A549 (cell line): ENCODE results near the gene RTN4RL1. TPM values are rescaled to one million over a fixed set of nuclear protein-coding genes. Genes with fewer than 3 reads are reported as not detected.

ENCODE experiments used
- ATAC-seq, 2 experiments: fragments of 200-7000 bp in 1 of 2; fragments of >200 bp in 1 of 2; cut with Nextera tagmentation in 1 of 2; cut with Tn5 transposase in 1 of 2; 3 replicates each; pipeline versions ENCODE4 v1.8.0 to v1.9.1; 2018 to 2020; ENCODE audit warnings: mild to moderate bottlenecking in 1 of 2, moderate library complexity in 1 of 2
- CTCF ChIA-PET: fragments of 300-600 bp; sonication (Branson Sonifier 250); formaldehyde crosslinking; extraction: SDS; loops from one replicate; lab custom pipeline; 2021; ENCODE audit warnings: antibody characterized with exemption, inconsistent platforms; lab: Yijun Ruan, JAX
- POLR2A ChIA-PET: fragments of 350-600 bp; formaldehyde crosslinking; extraction: SDS; loops from one replicate; lab custom pipeline; 2021; ENCODE audit warnings: antibody characterized with exemption, inconsistent platforms; lab: Yijun Ruan, JAX
- DNase-seq, 2 experiments: peaks; one replicate each; pipeline versions ENCODE4 v3.0.0 to v3.0.0-alpha.2; 2011 to 2016; ENCODE audit warnings: low read depth in 1 of 2, low spot score in 1 of 2
- FAIRE-seq: peaks from 2 replicates; lab custom pipeline; 2011; peaks lifted over from hg19 to GRCh38; lab: Jason Lieb, UNC
- H3K27ac ChIP-seq, 2 experiments: fragments of >200 bp; sonication (Bioruptor Twin); formaldehyde crosslinking; 3 replicates each; pipeline ENCODE4 v1.5.1; 2016 to 2017
- H3K4me1 ChIP-seq: fragments of >200 bp; sonication (Bioruptor Twin); formaldehyde crosslinking; 3 replicates; pipeline ENCODE4 v1.6.1; 2016
- H3K4me2 ChIP-seq: fragments of >200 bp; sonication (Bioruptor Twin); formaldehyde crosslinking; 3 replicates; pipeline ENCODE4 v1.6.1; 2016
- H3K4me3 ChIP-seq: fragments of >200 bp; sonication (Bioruptor Twin); formaldehyde crosslinking; 3 replicates; pipeline ENCODE4 v1.5.1; 2016
- H3K9me3 ChIP-seq: fragments of >200 bp; sonication (Bioruptor Twin); formaldehyde crosslinking; 3 replicates; pipeline ENCODE4 v1.6.1; 2016
- EHF ChIP-seq: fragments of 250-450 bp; sonication (Bioruptor Pico); IDR thresholded peaks from 2 replicates; pipeline ENCODE4 v1.5.0; 2020; ENCODE audit warnings: mild to moderate bottlenecking
- ESRRA ChIP-seq: fragments of 150-350 bp; IDR thresholded peaks from 2 replicates; pipeline ENCODE4 v1.6.1; 2014; ENCODE audit warnings: mild to moderate bottlenecking, low read length, borderline replicate concordance
- FOXS1 ChIP-seq: fragments of 250-450 bp; sonication (Bioruptor Pico); IDR thresholded peaks from 2 replicates; pipeline ENCODE4 v1.5.0; 2020; ENCODE audit warnings: mild to moderate bottlenecking, moderate library complexity
- GATA3 ChIP-seq: IDR thresholded peaks from 2 replicates; pipeline ENCODE4 v1.6.1; 2012; ENCODE audit warnings: borderline replicate concordance
- HOXB5 ChIP-seq: fragments of 250-450 bp; sonication (Bioruptor Pico); IDR thresholded peaks from 2 replicates; pipeline ENCODE4 v1.5.0; 2020; ENCODE audit warnings: mild to moderate bottlenecking, moderate library complexity
- JUNB ChIP-seq: fragments of >200 bp; sonication (Bioruptor Twin); formaldehyde crosslinking; IDR thresholded peaks from 2 replicates; pipeline ENCODE4 v1.6.1; 2016
- KDM1A ChIP-seq: fragments of 200-600 bp; sonication (generic); IDR thresholded peaks from 2 replicates; pipeline ENCODE4 v1.6.1; 2016; ENCODE audit warnings: low read depth, mild to moderate bottlenecking
- MYC ChIP-seq: IDR thresholded peaks from 2 replicates; pipeline ENCODE4 v1.6.1; 2012; ENCODE audit warnings: mild to moderate bottlenecking, inconsistent platforms, low read length, improper control_type of control experiment, borderline replicate concordance
- NFE2L2 ChIP-seq: fragments of 150-350 bp; conservative IDR thresholded peaks from 2 replicates; pipeline ENCODE4 v1.6.1; 2014; ENCODE audit warnings: low read length
- NPAS2 ChIP-seq: fragments of 250-450 bp; sonication (Bioruptor Pico); IDR thresholded peaks from 2 replicates; pipeline ENCODE4 v1.8.0; 2022; ENCODE audit warnings: mild to moderate bottlenecking, moderate library complexity, borderline replicate concordance
- PHF8 ChIP-seq: fragments of 200-600 bp; sonication (generic); IDR thresholded peaks from 2 replicates; pipeline ENCODE4 v1.6.1; 2016; ENCODE audit warnings: low read depth, mild to moderate bottlenecking, antibody characterized with exemption, moderate library complexity, borderline replicate concordance
- POLR2A ChIP-seq: IDR thresholded peaks from 2 replicates; pipeline ENCODE4 v1.6.1; 2012; ENCODE audit warnings: mild to moderate bottlenecking, low read length
- RAD21 ChIP-seq, 2 experiments: fragments of >200 bp in 1 of 2; sonication (Bioruptor Twin) in 1 of 2; formaldehyde crosslinking in 1 of 2; IDR thresholded peaks in 1 of 2; conservative IDR thresholded peaks in 1 of 2; 2 replicates in 1 of 2; 3 replicates in 1 of 2; pipeline ENCODE4 v1.6.1; 2012 to 2018; ENCODE audit warnings: inconsistent platforms in 1 of 2
- TFCP2L1 ChIP-seq: fragments of 250-450 bp; sonication (Bioruptor Pico); IDR thresholded peaks from 2 replicates; pipeline ENCODE4 v1.5.0; 2021; ENCODE audit warnings: mild to moderate bottlenecking
- ZFP36 ChIP-seq: fragments of 450-650 bp; IDR thresholded peaks from 2 replicates; pipeline ENCODE4 v1.6.1; 2014; ENCODE audit warnings: borderline replicate concordance; ENCODE audit not compliant: partially characterized antibody
- WGBS: methylation state at CpG from one replicate; pipeline ENCODE4 v1.1.6; 2017; ENCODE audit errors: missing lambda C conversion rate; 5-methylcytosine and 5-hydroxymethylcytosine counted together
- polyA plus RNA-seq, 4 experiments: library from polyadenylated mRNA; depleted of rRNA in 3 of 4; stranded (reverse); fragments of >200 nt; fragmentation: RNase III in 1 of 4; extraction: RNeasy Plus Mini Kit Qiagen cat#74134 plus additional on column Dnase treatment in 1 of 4; gene quantifications; 2 replicates in 3 of 4; 3 replicates in 1 of 4; pipeline ENCODE4 v1.2.3, GENCODE V29; 2011 to 2017
- TF ChIP-seq, protein P1 (sequence below): fragments of >200 bp; sonication (Bioruptor Twin); formaldehyde crosslinking; IDR thresholded peaks from 3 replicates; pipeline ENCODE4 v1.5.1; 2016
- TF ChIP-seq, protein P2 (sequence below): IDR thresholded peaks from 2 replicates; pipeline ENCODE4 v1.6.1; 2012; ENCODE audit warnings: low read depth, borderline replicate concordance
- TF ChIP-seq, protein P3 (sequence below): IDR thresholded peaks from 2 replicates; pipeline ENCODE4 v1.6.1; 2012
- TF ChIP-seq, protein P4 (sequence below): fragments of >200 bp; sonication (Bioruptor Twin); formaldehyde crosslinking; IDR thresholded peaks from 2 replicates; pipeline ENCODE4 v1.6.1; 2016
- TF ChIP-seq, protein P5 (sequence below): fragments of >200 bp; sonication (Bioruptor Twin); formaldehyde crosslinking; IDR thresholded peaks from 3 replicates; pipeline ENCODE4 v1.6.1; 2016
- TF ChIP-seq, protein P6 (sequence below): fragments of 200-600 bp; sonication (generic); IDR thresholded peaks from 2 replicates; pipeline ENCODE4 v1.6.1; 2016; ENCODE audit warnings: antibody characterized with exemption, mild to moderate bottlenecking, moderate library complexity

Gene RTN4RL1
- polyA plus RNA-seq, 2 of the 4 experiments (the other 2 are of a cell fraction), result 0.39 to 1.5 TPM

DNA sequence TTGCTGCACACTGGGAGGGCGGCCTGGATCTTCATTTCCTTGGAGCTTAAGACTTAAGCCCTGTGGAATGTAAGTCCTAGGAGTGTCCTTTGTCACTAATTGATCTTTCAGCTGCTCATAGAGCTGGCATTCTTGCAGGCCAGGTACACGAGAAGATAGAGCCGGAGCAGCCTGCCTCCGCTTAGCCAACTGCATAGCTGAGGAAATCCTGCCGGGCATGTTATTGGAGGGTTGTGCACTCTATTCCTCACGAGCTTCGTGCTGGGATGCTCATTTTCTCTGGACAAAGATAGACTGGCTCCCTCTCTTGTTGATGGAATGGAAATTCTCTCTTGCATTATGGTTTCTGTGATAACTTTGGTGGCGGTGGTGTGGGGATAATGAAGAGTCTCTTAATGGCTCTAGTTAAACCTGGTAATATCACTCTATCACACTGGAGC lies 118.5 kb downstream of the RTN4RL1 start (continued):
- TF ChIP-seq, protein P1, sequence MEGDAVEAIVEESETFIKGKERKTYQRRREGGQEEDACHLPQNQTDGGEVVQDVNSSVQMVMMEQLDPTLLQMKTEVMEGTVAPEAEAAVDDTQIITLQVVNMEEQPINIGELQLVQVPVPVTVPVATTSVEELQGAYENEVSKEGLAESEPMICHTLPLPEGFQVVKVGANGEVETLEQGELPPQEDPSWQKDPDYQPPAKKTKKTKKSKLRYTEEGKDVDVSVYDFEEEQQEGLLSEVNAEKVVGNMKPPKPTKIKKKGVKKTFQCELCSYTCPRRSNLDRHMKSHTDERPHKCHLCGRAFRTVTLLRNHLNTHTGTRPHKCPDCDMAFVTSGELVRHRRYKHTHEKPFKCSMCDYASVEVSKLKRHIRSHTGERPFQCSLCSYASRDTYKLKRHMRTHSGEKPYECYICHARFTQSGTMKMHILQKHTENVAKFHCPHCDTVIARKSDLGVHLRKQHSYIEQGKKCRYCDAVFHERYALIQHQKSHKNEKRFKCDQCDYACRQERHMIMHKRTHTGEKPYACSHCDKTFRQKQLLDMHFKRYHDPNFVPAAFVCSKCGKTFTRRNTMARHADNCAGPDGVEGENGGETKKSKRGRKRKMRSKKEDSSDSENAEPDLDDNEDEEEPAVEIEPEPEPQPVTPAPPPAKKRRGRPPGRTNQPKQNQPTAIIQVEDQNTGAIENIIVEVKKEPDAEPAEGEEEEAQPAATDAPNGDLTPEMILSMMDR, result no peak
- TF ChIP-seq ESRRA, result no peak
- no peak for TF ChIP-seq PHF8
- TF ChIP-seq ZFP36, result no peak
- TF ChIP-seq RAD21 (conservative IDR thresholded peaks at IDR 0.05 in 1 of 2, IDR thresholded peaks at IDR 0.05 in 1 of 2), result no peak

DNA sequence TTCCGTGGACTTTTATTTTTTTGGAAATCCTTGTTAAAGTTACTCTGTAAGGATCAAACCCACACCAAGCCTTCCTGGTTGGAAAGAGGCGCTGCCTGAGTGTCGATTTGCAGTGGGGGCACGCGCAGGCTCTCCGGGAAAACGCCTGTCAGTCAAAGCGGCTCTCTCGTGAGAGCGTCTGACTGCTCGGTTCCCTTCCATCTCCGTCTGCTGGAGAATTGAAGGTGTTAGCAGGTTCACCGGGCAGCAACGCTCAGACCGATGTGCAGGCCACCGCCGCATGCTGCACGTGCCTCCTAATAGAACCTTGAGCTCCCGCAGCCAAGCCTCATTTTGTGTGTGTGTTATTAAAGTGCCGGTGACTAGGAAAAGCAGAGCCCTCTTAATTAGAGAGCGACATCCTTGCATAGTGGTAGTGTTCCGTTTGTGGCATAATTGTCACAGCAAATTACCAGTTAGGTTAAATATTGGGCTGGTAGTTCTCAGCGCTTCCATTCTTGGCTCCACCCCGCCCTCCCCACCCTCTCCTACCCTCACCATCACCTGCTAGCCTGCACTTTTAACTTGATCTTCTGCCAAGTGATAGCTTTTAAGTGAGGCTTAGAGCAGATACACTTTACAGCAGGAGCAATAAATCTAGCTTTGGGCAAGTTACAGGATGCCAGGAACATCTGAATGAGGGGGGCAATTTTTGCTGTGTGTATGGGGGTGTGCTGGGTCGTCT lies 119.8 kb downstream of the RTN4RL1 start:
- WGBS, result 67% methylated on average over 25 of the region's 25 CpGs
- peaks cover 9% of the 10 kb centered on the region; the same call in 1 of the 3 replicates for H3K4me1 ChIP-seq
- FAIRE-seq (no peak), DNase-seq (no peak), ATAC-seq (no peak)
- TF ChIP-seq FOXS1 (CRISPR knock-in tag) (no peak), EHF (CRISPR knock-in tag) (no peak), NFE2L2 (no peak), KDM1A (no peak), PHF8 (no peak), ESRRA (no peak), POLR2A (no peak), GATA3 (no peak), NPAS2 (no peak)
- TF ChIP-seq, protein P2, sequence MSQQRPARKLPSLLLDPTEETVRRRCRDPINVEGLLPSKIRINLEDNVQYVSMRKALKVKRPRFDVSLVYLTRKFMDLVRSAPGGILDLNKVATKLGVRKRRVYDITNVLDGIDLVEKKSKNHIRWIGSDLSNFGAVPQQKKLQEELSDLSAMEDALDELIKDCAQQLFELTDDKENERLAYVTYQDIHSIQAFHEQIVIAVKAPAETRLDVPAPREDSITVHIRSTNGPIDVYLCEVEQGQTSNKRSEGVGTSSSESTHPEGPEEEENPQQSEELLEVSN, result no peak
- TF ChIP-seq, protein P3, sequence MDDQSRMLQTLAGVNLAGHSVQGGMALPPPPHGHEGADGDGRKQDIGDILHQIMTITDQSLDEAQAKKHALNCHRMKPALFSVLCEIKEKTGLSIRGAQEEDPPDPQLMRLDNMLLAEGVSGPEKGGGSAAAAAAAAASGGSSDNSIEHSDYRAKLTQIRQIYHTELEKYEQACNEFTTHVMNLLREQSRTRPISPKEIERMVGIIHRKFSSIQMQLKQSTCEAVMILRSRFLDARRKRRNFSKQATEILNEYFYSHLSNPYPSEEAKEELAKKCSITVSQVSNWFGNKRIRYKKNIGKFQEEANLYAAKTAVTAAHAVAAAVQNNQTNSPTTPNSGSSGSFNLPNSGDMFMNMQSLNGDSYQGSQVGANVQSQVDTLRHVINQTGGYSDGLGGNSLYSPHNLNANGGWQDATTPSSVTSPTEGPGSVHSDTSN, result no peak
- POLR2A ChIA-PET, result no interaction called here
- no peak overlapping the region for H3K4me2 ChIP-seq
- CTCF ChIA-PET, result interaction anchor here (1.3 to 8.6 kb wide), 7 partner anchors 10 to 340 kb away, joined by 3 to 134 read pairs (median 6); partner anchors contain the start of genes DPH1, OVCA2 and RTN4RL1
- no peak overlapping the region for H3K27ac ChIP-seq
- no peak overlapping the region for H3K4me3 ChIP-seq
- no peaks in the 10 kb centered on the region for H3K9me3 ChIP-seq

DNA sequence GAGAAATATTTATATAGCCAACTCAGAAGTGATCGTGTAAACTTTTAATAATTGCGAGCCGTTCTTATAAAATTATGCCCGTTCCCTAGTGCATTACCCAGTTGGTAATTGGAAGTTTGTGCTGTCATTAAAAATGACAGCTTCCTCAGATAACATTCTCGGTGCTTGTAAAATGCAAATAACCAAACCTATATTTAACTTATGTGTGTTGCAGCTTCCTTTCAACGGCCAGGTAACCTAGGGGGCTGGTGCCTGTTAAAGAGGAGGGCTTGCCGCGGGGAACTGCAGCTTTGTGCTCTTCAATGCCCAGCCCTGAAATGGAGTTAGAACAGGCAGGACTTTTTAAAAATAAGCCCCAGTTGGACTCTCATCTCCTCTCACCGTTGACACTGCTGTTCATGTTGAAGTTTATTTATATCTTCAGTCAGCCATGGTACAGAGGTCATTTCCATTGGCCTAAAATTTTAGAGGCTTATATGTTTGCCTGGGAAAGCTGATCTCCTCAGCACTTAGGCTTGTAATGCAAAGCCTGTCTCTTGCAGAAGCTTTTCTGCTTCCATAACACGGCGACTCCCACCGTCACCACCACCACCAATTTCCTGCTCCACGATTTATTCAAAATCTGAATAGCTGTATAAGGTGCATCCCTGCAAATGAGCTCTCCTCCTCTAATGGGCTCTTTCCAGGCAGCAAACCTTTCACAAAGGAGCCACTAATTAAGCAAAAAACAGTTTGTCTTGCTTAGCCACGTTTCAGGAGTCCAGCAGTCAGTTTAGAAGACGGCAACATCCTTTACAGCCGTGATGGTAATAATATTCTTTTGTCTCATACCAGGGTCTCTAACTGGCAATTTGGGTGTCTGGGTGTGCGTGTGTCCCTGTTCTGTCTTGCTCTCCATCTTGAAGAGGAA lies 120.6 kb downstream of the RTN4RL1 start:
- Histone ChIP-seq H3K4me3 (no peak overlapping the region), H3K4me1 (peaks cover 4% of the 10 kb centered on the region; the same call in 1 of the 3 replicates), H3K4me2 (no peak overlapping the region), H3K9me3 (no peaks in the 10 kb centered on the region), H3K27ac (no peak overlapping the region)
- FAIRE-seq (no peak), ATAC-seq (no peak), DNase-seq (no peak)
- 75% methylated on average over 17 of the region's 17 CpGs for WGBS
- ChIA-PET POLR2A (no interaction called here), CTCF (interaction anchor here (0.9 to 8.6 kb wide), 9 partner anchors 8 to 340 kb away, joined by 3 to 134 read pairs (median 4); partner anchors contain the start of genes DPH1, OVCA2 and RTN4RL1)
- TF ChIP-seq RAD21 (conservative IDR thresholded peaks at IDR 0.05 in 1 of 2, IDR thresholded peaks at IDR 0.05 in 1 of 2) (no peak), TFCP2L1 (CRISPR knock-in tag) (no peak), MYC (no peak), JUNB (no peak), HOXB5 (CRISPR knock-in tag) (no peak)
- TF ChIP-seq, protein P4, sequence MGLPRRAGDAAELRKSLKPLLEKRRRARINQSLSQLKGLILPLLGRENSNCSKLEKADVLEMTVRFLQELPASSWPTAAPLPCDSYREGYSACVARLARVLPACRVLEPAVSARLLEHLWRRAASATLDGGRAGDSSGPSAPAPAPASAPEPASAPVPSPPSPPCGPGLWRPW, result no peak
- TF ChIP-seq, protein P5, sequence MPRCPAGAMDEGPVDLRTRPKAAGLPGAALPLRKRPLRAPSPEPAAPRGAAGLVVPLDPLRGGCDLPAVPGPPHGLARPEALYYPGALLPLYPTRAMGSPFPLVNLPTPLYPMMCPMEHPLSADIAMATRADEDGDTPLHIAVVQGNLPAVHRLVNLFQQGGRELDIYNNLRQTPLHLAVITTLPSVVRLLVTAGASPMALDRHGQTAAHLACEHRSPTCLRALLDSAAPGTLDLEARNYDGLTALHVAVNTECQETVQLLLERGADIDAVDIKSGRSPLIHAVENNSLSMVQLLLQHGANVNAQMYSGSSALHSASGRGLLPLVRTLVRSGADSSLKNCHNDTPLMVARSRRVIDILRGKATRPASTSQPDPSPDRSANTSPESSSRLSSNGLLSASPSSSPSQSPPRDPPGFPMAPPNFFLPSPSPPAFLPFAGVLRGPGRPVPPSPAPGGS, result no peak
- TF ChIP-seq, protein P6, sequence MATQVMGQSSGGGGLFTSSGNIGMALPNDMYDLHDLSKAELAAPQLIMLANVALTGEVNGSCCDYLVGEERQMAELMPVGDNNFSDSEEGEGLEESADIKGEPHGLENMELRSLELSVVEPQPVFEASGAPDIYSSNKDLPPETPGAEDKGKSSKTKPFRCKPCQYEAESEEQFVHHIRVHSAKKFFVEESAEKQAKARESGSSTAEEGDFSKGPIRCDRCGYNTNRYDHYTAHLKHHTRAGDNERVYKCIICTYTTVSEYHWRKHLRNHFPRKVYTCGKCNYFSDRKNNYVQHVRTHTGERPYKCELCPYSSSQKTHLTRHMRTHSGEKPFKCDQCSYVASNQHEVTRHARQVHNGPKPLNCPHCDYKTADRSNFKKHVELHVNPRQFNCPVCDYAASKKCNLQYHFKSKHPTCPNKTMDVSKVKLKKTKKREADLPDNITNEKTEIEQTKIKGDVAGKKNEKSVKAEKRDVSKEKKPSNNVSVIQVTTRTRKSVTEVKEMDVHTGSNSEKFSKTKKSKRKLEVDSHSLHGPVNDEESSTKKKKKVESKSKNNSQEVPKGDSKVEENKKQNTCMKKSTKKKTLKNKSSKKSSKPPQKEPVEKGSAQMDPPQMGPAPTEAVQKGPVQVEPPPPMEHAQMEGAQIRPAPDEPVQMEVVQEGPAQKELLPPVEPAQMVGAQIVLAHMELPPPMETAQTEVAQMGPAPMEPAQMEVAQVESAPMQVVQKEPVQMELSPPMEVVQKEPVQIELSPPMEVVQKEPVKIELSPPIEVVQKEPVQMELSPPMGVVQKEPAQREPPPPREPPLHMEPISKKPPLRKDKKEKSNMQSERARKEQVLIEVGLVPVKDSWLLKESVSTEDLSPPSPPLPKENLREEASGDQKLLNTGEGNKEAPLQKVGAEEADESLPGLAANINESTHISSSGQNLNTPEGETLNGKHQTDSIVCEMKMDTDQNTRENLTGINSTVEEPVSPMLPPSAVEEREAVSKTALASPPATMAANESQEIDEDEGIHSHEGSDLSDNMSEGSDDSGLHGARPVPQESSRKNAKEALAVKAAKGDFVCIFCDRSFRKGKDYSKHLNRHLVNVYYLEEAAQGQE, result no peak
